ENCODE measurements around the gene CCM2L. TPM values are rescaled to one million over a fixed set of nuclear protein-coding genes. Genes with fewer than 3 reads are reported as not detected.

Gene CCM2L
- total and polyA plus RNA-seq, 2 of the 4 experiments (the other 2 are of a cell fraction), result not detected

DNA sequence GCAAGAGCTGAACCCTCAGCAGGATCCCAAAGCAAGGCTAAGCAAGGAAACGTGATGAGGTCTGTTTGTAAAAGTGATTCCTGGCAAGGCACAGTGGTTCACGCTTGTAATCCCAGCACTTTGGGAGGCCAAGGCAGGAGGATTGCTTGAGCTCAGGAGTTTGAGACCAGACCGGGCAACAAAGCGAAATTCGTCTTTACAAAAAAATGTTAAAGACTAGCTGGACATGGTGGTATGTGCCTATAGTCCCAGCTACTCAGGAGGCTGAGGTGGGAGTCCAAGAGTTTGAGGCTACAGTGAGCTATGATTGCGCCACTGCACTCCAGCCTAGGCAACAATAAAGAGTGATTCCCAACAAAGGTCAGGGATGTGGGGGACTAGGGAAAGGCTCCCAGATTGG, 46.3 kb upstream of the CCM2L start:
- ChIA-PET POLR2A (ENCODE audit: unreplicated experiment) (no interaction called here), CTCF (interaction anchor here (1.1 kb wide), 1 partner anchor 12 kb away, joined by 3 read pairs; the partner anchor contains the start of gene PDRG1)
- no peak overlapping the region for H2BK15ac ChIP-seq (ENCODE audit: low read depth, low read length)
- no peak overlapping the region for H3K27ac ChIP-seq (ENCODE audit: insufficient read depth, low read length)
- H3K4me2 ChIP-seq (ENCODE audit: low read depth, low read length), result no peak overlapping the region
- TF ChIP-seq POLR2A (IDR thresholded peaks at IDR 0.05; ENCODE audit: low read depth, low read length), result no peak
- no peak for TF ChIP-seq RFX5 (IDR thresholded peaks at IDR 0.05; ENCODE audit: low read depth, low read length)
- TF ChIP-seq, protein P1, sequence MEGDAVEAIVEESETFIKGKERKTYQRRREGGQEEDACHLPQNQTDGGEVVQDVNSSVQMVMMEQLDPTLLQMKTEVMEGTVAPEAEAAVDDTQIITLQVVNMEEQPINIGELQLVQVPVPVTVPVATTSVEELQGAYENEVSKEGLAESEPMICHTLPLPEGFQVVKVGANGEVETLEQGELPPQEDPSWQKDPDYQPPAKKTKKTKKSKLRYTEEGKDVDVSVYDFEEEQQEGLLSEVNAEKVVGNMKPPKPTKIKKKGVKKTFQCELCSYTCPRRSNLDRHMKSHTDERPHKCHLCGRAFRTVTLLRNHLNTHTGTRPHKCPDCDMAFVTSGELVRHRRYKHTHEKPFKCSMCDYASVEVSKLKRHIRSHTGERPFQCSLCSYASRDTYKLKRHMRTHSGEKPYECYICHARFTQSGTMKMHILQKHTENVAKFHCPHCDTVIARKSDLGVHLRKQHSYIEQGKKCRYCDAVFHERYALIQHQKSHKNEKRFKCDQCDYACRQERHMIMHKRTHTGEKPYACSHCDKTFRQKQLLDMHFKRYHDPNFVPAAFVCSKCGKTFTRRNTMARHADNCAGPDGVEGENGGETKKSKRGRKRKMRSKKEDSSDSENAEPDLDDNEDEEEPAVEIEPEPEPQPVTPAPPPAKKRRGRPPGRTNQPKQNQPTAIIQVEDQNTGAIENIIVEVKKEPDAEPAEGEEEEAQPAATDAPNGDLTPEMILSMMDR (conservative IDR thresholded peaks at IDR 0.05; ENCODE audit: low read depth, low read length), result no peak
- TF ChIP-seq, protein P2, sequence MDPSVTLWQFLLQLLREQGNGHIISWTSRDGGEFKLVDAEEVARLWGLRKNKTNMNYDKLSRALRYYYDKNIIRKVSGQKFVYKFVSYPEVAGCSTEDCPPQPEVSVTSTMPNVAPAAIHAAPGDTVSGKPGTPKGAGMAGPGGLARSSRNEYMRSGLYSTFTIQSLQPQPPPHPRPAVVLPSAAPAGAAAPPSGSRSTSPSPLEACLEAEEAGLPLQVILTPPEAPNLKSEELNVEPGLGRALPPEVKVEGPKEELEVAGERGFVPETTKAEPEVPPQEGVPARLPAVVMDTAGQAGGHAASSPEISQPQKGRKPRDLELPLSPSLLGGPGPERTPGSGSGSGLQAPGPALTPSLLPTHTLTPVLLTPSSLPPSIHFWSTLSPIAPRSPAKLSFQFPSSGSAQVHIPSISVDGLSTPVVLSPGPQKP (IDR thresholded peaks at IDR 0.05; ENCODE audit: borderline replicate concordance, low read depth, low read length), result no peak
- no peak for TF ChIP-seq CHD1 (IDR thresholded peaks at IDR 0.05; ENCODE audit: low read depth, low read length)
- TF ChIP-seq MAFK (IDR thresholded peaks at IDR 0.05; ENCODE audit: low read depth, low read length), result no peak
- no peak for TF ChIP-seq RCOR1 (IDR thresholded peaks at IDR 0.05; ENCODE audit: insufficient replicate concordance, low read length)
- TF ChIP-seq, protein P3, sequence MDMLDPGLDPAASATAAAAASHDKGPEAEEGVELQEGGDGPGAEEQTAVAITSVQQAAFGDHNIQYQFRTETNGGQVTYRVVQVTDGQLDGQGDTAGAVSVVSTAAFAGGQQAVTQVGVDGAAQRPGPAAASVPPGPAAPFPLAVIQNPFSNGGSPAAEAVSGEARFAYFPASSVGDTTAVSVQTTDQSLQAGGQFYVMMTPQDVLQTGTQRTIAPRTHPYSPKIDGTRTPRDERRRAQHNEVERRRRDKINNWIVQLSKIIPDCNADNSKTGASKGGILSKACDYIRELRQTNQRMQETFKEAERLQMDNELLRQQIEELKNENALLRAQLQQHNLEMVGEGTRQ (IDR thresholded peaks at IDR 0.05; ENCODE audit: low read depth, low read length), result no peak
- TF ChIP-seq MXI1 (IDR thresholded peaks at IDR 0.05; ENCODE audit: borderline replicate concordance, low read depth, low read length), result no peak
- no peak for TF ChIP-seq CEBPB (IDR thresholded peaks at IDR 0.05; ENCODE audit: low read depth, low read length)
- no peak for TF ChIP-seq MAZ (IDR thresholded peaks at IDR 0.05; ENCODE audit: borderline replicate concordance, low read depth, low read length)
- TF ChIP-seq RAD21 (IDR thresholded peaks at IDR 0.05; ENCODE audit: low read length), result no peak
- TF ChIP-seq SMC3 (IDR thresholded peaks at IDR 0.05; ENCODE audit: low read depth, low read length), result no peak
- no peak for TF ChIP-seq NFE2L2 (IDR thresholded peaks at IDR 0.05; ENCODE audit: low read depth, low read length)
- TF ChIP-seq BHLHE40 (IDR thresholded peaks at IDR 0.05; ENCODE audit: low read depth, low read length), result no peak
- TF ChIP-seq FOS (IDR thresholded peaks at IDR 0.05; ENCODE audit: low read depth, low read length), result no peak
- no peak overlapping the region for H3K4me3 ChIP-seq (ENCODE audit: insufficient read depth, low read depth, low read length)
- H3K9ac ChIP-seq (ENCODE audit: low read depth, low read length), result no peak overlapping the region
- DNase-seq (no peak), ATAC-seq (ENCODE audit: low read depth) (no peak)
- dilution Hi-C loops (cut with HindIII; ENCODE audit: low sequenced_read_pairs, unreplicated experiment) (no loop called here), intact Hi-C loops (cut with micrococcal nuclease) (no loop called here), in situ Hi-C loops (cut with MboI; ENCODE audit: low sequenced_read_pairs) (no loop called here)
- H3K18ac ChIP-seq (ENCODE audit: low read depth, low read length), result no peak overlapping the region
- H3K4me1 ChIP-seq (ENCODE audit: control insufficient read depth, insufficient read depth, low read length), result no peaks in the 10 kb centered on the region
- no peak overlapping the region for H3K14ac ChIP-seq (replicated peaks; ENCODE audit: low read depth, low read length)
- peaks cover 44% of the 10 kb centered on the region for H3K27me3 ChIP-seq (ENCODE audit: control insufficient read depth, insufficient read depth, low read length)
- no peaks in the 10 kb centered on the region for H3K9me3 ChIP-seq (ENCODE audit: control insufficient read depth, insufficient read depth, low read length)
- peaks cover 6% of the 10 kb centered on the region; the same call in 1 of the 2 replicates for H4K20me1 ChIP-seq (ENCODE audit: insufficient read depth, low read length)
- WGBS, 2 experiments (ENCODE audit: extremely low coverage in 2 of 2, insufficient read length in 1 of 2), result 13% methylated on average over 3 of the region's 6 CpGs; no CpG with 5 or more reads in 1 of the 2 experiments
- no peak overlapping the region for H2BK120ac ChIP-seq (ENCODE audit: low read depth, low read length)
- no peak overlapping the region for H4K5ac ChIP-seq (ENCODE audit: low read depth, low read length)
- H2AK5ac ChIP-seq (ENCODE audit: low read depth, low read length), result no peak overlapping the region
- H3K23ac ChIP-seq (ENCODE audit: low read depth, low read length), result no peak overlapping the region
- no peak overlapping the region for H3K4ac ChIP-seq (ENCODE audit: low read depth, low read length)
- no peak overlapping the region for H2AK9ac ChIP-seq (replicated peaks; ENCODE audit: low read depth, low read length, poor library complexity)
- no peak overlapping the region for H2BK20ac ChIP-seq (ENCODE audit: low read depth, low read length)
- no peak overlapping the region for H2BK5ac ChIP-seq (ENCODE audit: low read depth, low read length, poor library complexity, severe bottlenecking)
- H3K79me1 ChIP-seq (ENCODE audit: low read depth in 1 of 2, low read length in 2 of 2), result no peaks in the 10 kb centered on the region
- no peaks in the 10 kb centered on the region for H3K36me3 ChIP-seq (ENCODE audit: control insufficient read depth, insufficient read depth, low read length)
- no peak overlapping the region for H2AFZ ChIP-seq (replicated peaks; ENCODE audit: low read length, poor library complexity)
- no peaks in the 10 kb centered on the region for H3K9me1 ChIP-seq (ENCODE audit: insufficient read depth, low read length)
- H4K91ac ChIP-seq (ENCODE audit: insufficient read depth, low read depth, low read length), result no peak overlapping the region
- no peak overlapping the region for H3K56ac ChIP-seq (ENCODE audit: extremely low read depth, insufficient read depth, low read length)
- no TSS peak for BruUV-seq (replicated peaks)
- no peak overlapping the region for H4K8ac ChIP-seq (ENCODE audit: low read depth in 2 of 2, low read length in 2 of 2)
